Fibroblast of lung (primary cell): ENCODE measurements around the gene RASA3. TPM values are rescaled to one million over a fixed set of nuclear protein-coding genes. Genes with fewer than 3 reads are reported as not detected.
"Not testable (repeated sequence)": the region's sequence is repeated elsewhere in the genome, so short reads cannot be mapped to it uniquely, and the experiment has no call there.

ENCODE experiments used
- DNase-seq, 2 donors: peaks; one replicate each; pipeline versions ENCODE4 v3.0.0 to v3.0.0-alpha.2; 2010; ENCODE audit warnings: low read depth in 2 of 2
- H2AFZ ChIP-seq: 2 replicates; pipeline ENCODE4 v1.5.1; 2012; ENCODE audit warnings: low read length, control low read depth, inconsistent platforms
- H3K27ac ChIP-seq: 2 replicates; pipeline ENCODE4 v1.5.1; 2011; ENCODE audit warnings: low read length, control low read depth; ENCODE audit not compliant: insufficient read depth
- H3K27me3 ChIP-seq: 2 replicates; pipeline ENCODE4 v1.5.1; 2011; ENCODE audit warnings: mild to moderate bottlenecking, low read length; ENCODE audit not compliant: control insufficient read depth, insufficient read depth
- H3K36me3 ChIP-seq: 2 replicates; pipeline ENCODE4 v1.5.1; 2011; ENCODE audit warnings: low read length; ENCODE audit not compliant: control insufficient read depth, insufficient read depth
- H3K4me1 ChIP-seq: 2 replicates; pipeline ENCODE4 v1.5.1; 2011; ENCODE audit warnings: low read length; ENCODE audit not compliant: control insufficient read depth, insufficient read depth; ENCODE audit errors: extremely low read depth
- H3K4me2 ChIP-seq: 2 replicates; pipeline ENCODE4 v1.5.1; 2011; ENCODE audit warnings: low read length, control low read depth; ENCODE audit not compliant: insufficient read depth; ENCODE audit errors: extremely low read depth
- H3K4me3 ChIP-seq, 4 experiments: fragments of 200-600 bp in 1 of 4; sonication (generic) in 1 of 4; replicated peaks in 1 of 4; 2 replicates each; pipeline ENCODE4 v1.5.1; 2011 to 2016; ENCODE audit warnings: low read length in 4 of 4, low read depth in 3 of 4, mild to moderate bottlenecking in 3 of 4, control low read depth in 2 of 4, inconsistent platforms in 1 of 4, mixed read lengths in 1 of 4; ENCODE audit not compliant: insufficient read depth in 1 of 4; ENCODE audit errors: control extremely low read depth in 1 of 4
- H3K79me2 ChIP-seq: 2 replicates; pipeline ENCODE4 v1.5.1; 2012; ENCODE audit warnings: mild to moderate bottlenecking, low read length, inconsistent platforms; ENCODE audit not compliant: control insufficient read depth, insufficient read depth
- H3K9ac ChIP-seq: 2 replicates; pipeline ENCODE4 v1.5.1; 2011; ENCODE audit warnings: mild to moderate bottlenecking, low read length, control low read depth; ENCODE audit not compliant: insufficient read depth
- H3K9me3 ChIP-seq: 2 replicates; pipeline ENCODE4 v1.5.1; 2012; ENCODE audit warnings: low read depth, low read length; ENCODE audit not compliant: control insufficient read depth, insufficient read depth
- H4K20me1 ChIP-seq: 2 replicates; pipeline ENCODE4 v1.5.1; 2011; ENCODE audit warnings: low read length; ENCODE audit not compliant: control insufficient read depth, insufficient read depth; ENCODE audit errors: extremely low read depth
- CTCF ChIP-seq, 2 donors: IDR thresholded peaks in 1 of 2; conservative IDR thresholded peaks in 1 of 2; 1 replicate in 1 of 2; 2 replicates in 1 of 2; pipeline ENCODE4 v1.5.1; 2011 to 2012; ENCODE audit warnings: low read length in 2 of 2, control low read depth in 1 of 2, inconsistent platforms in 1 of 2, low read depth in 1 of 2, mild to moderate bottlenecking in 1 of 2
- EZH2 ChIP-seq: IDR thresholded peaks from 2 replicates; pipeline ENCODE4 v1.5.1; 2012; ENCODE audit warnings: low read length, control low read depth, mild to moderate bottlenecking; ENCODE audit errors: missing control alignments
- polyA plus RNA-seq, 2 donors: library from polyadenylated mRNA; depleted of rRNA in 1 of 2; stranded (reverse) in 1 of 2; unstranded in 1 of 2; fragments of >200 nt; gene quantifications; 2 replicates each; pipeline ENCODE4 v1.2.1, GENCODE V29; 2011 to 2012; ENCODE audit warnings: missing spikeins in 1 of 2
- total RNA-seq: library from RNA; depleted of rRNA; stranded (reverse); fragments of >200 nt; gene quantifications from 2 replicates; pipeline ENCODE4 v1.2.1, GENCODE V29; 2014

Gene RASA3
- total and polyA plus RNA-seq, 2 donors (not counting 1 experiment from before 2014, with no cell fraction given), result 26.6 to 31.1 TPM

GRCh38 chr13:114151565-114152284 is 19.3 kb upstream of the RASA3 start:
- no peaks in the 10 kb centered on the region for H3K9me3 ChIP-seq
- no peak for TF ChIP-seq CTCF (conservative IDR thresholded peaks at IDR 0.05 in 1 of 2, IDR thresholded peaks at IDR 0.05 in 1 of 2; ENCODE audit: low read depth in 1 of 2, low read length in 2 of 2)
- TF ChIP-seq EZH2, result no peak
- no peaks in the 10 kb centered on the region for H3K4me1 ChIP-seq
- H3K27ac ChIP-seq, result no peak overlapping the region
- H2AFZ ChIP-seq, result no peak overlapping the region
- H3K79me2 ChIP-seq, result no peaks in the 10 kb centered on the region
- H3K4me3 ChIP-seq, result no peak overlapping the region
- H3K27me3 ChIP-seq, result no peaks in the 10 kb centered on the region
- no peaks in the 10 kb centered on the region for H3K36me3 ChIP-seq
- DNase-seq, result peak; percentile 41 to 50
- H3K4me2 ChIP-seq, result no peak overlapping the region
- H4K20me1 ChIP-seq, result no peaks in the 10 kb centered on the region
- no peak overlapping the region for H3K9ac ChIP-seq

- no peak for TF ChIP-seq CTCF (conservative IDR thresholded peaks at IDR 0.05 in 1 of 2, IDR thresholded peaks at IDR 0.05 in 1 of 2; ENCODE audit: low read depth in 1 of 2, low read length in 2 of 2)
- no peak for TF ChIP-seq EZH2
- no peaks in the 10 kb centered on the region for H3K4me1 ChIP-seq
- no peak overlapping the region for H3K4me3 ChIP-seq
- no peaks in the 10 kb centered on the region for H3K27me3 ChIP-seq
- no peaks in the 10 kb centered on the region for H3K36me3 ChIP-seq
- no peak overlapping the region for H3K4me2 ChIP-seq
- no peaks in the 10 kb centered on the region for H3K79me2 ChIP-seq
- H3K9me3 ChIP-seq, result no peaks in the 10 kb centered on the region
- DNase-seq, result no peak
- no peak overlapping the region for H3K9ac ChIP-seq
- H4K20me1 ChIP-seq, result no peaks in the 10 kb centered on the region
- H3K27ac ChIP-seq, result no peak overlapping the region
- no peak overlapping the region for H2AFZ ChIP-seq
Observed at GRCh38 chr13:114151031-114151430, 18.6 kb upstream of the RASA3 start.

- TF ChIP-seq CTCF (conservative IDR thresholded peaks at IDR 0.05 in 1 of 2, IDR thresholded peaks at IDR 0.05 in 1 of 2; ENCODE audit: low read depth in 1 of 2, low read length in 2 of 2) (no peak), EZH2 (no peak)
- Histone ChIP-seq H3K79me2 (no peaks in the 10 kb centered on the region), H3K27me3 (no peaks in the 10 kb centered on the region), H3K36me3 (no peaks in the 10 kb centered on the region), H4K20me1 (no peaks in the 10 kb centered on the region), H3K4me1 (no peaks in the 10 kb centered on the region), H3K27ac (no peak overlapping the region), H2AFZ (no peak overlapping the region), H3K4me3 (no peak overlapping the region), H3K4me2 (no peak overlapping the region), H3K9ac (no peak overlapping the region), H3K9me3 (no peaks in the 10 kb centered on the region)
- DNase-seq, result no peak
Observed at GRCh38 chr13:114149774-114150740, 17.6 kb upstream of the RASA3 start.

GRCh38 chr13:114148886-114149285 is 16.5 kb upstream of the RASA3 start:
- not testable (repeated sequence) for H3K79me2 ChIP-seq, H2AFZ ChIP-seq, H3K9me3 ChIP-seq, H3K4me3 ChIP-seq, H3K27me3 ChIP-seq, H3K9ac ChIP-seq, H3K36me3 ChIP-seq, H3K27ac ChIP-seq, H3K4me2 ChIP-seq, DNase-seq, H3K4me1 ChIP-seq, H4K20me1 ChIP-seq
